Activated CD8-positive, alpha-beta memory T cell treated with anti-CD3 and anti-CD28 coated beads for 24 hours (primary cell): ENCODE data around the gene SYTL5.

ENCODE experiments used
- DNase-seq: peaks from one replicate; pipeline ENCODE4 v3.0.0-alpha.2; 2020

SYTL5 gene

GRCh38 chrX:38150993-38151392, 144.6 kb downstream of the SYTL5 start:
- no peak for DNase-seq

GRCh38 chrX:38151441-38151840, 145.1 kb downstream of the SYTL5 start:
- DNase-seq: no peak

GRCh38 chrX:38154340-38154739, 148.0 kb downstream of the SYTL5 start:
- no peak for DNase-seq

- no peak for DNase-seq
These were observed 148.5 kb downstream of the SYTL5 start for GRCh38 chrX:38154818-38155217.

- DNase-seq: no peak
These were observed 150.5 kb downstream of the SYTL5 start for GRCh38 chrX:38156838-38157237.

DNA sequence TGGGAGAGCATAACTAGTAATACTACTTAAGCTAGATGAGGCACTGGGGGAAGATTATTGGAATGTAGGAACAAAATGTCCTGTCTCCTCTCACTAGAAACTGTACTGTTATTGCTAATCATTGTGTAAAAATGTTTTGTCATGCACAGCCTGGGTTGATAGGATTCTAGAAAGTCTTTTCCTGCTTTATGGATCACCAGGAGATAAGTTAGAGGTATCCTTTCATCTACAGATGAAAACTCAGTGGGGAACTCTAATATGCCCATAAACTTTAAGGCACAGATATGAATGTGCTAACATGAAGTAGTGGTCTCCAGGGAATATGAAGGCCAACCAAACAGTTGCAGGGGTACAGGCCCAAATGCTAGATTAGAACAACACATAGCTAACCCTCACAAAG, 156.8 kb downstream of the SYTL5 start:
- no peak for DNase-seq

GRCh38 chrX:38165023-38165422, 158.7 kb downstream of the SYTL5 start:
- no peak for DNase-seq

DNA sequence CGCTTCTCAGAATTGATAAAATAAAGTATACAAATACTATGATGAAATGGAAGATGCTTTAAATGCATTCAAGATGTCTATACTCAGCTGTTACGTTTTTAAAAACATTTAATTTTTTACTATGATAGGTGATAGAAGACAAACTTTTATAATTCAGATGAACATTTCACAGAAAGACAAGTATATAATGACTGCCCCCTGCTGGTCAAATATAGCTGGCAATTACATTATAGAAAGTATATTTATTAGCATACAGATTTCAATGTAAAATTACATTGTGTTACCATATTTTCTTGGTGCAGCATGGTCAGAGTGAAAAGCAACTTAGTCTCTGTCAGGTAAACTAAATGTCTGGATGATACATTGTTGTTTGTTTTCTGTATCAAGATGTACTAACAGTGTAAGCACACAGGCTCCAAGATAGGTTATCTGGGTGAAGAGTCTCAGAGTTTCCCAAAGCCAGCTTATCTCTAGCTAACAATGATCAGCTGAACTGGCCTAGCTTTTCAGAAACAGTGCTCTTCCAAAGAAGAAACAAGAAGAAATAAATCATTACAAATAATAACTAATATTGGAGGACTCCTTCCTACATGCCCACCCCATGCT, 160.2 kb downstream of the SYTL5 start:
- DNase-seq: no peak

DNA sequence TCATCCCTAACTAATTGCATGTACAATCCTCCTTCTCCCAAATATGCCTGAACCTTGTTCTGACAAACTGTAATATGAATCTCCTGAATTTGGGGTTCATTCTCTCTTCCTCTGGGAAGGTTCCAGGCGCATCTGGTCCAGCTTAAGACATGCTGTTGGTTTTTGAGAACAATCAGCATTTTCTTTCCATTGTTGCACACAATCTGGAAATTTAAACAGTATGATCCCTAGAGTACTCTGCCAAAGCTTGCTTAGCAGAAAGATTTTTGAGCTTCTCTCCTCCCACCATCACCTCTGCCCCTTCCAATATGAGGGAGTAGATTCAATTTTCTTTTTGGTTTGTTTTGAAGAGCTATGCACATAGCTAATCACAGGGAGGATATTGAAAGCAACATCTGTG, 164.2 kb downstream of the SYTL5 start:
- no peak for DNase-seq

- DNase-seq: no peak
These were observed 166.2 kb downstream of the SYTL5 start for GRCh38 chrX:38172596-38172995.

DNA sequence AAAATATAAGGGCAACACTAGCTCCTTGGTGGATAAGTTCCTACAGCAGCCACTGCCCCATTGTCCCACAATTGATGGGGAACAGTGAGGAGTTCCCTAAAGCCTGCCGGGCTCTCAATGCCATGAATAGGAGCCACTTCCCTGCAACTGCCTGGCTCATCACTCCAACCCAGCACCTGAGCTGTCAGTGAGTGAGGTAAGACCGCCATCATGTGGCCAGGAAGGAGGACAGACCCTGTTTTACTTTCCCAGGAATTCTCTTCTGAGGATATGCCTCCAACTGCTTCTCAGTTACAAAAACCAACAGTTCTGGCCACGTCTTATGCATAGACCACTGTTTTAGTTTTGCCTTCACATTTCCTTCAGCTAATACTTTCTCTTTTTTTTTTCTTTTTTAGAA, 168.8 kb downstream of the SYTL5 start:
- DNase-seq: no peak

DNA sequence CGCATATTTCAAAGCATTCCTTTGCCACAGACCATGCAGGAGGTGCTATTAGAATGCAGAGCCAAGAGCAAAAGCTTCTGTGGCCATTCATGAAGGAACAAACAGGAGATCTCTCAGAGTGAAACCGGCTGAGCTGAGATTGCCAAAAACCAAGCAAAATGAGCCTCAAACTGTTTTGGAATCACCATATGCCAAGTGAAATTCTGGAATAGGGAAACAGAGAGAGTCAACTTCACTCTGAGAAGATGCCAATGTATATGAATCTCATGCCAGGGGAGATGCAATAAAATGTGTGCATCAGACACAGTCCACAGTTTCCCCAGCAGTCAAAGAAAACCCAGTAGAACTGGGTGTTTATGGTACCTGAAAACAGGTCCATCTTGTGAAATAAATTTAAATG, 172.0 kb downstream of the SYTL5 start:
- DNase-seq: no peak
